GM12875 (cell line): Measurements from ENCODE around the gene UBE2F.

Experiments used
- H3K4me3 ChIP-seq: one replicate; pipeline ENCODE4 v1.5.1; 2011; ENCODE audit warnings: low read depth, low read length, control low read depth
- CTCF ChIP-seq: IDR thresholded peaks from 2 replicates; pipeline ENCODE4 v1.5.1; 2011; ENCODE audit warnings: low read depth, mild to moderate bottlenecking, control low read depth, inconsistent platforms, low read length, moderate library complexity, borderline replicate concordance; ENCODE audit not compliant: insufficient read depth

UBE2F gene

GRCh38 chr2:237923481-237924163 lies 43.2 kb upstream of the UBE2F start:
- peak; percentile 99 for TF ChIP-seq CTCF
- peak overlapping the region; percentile 36 for H3K4me3 ChIP-seq

GRCh38 chr2:237924164-237924534 lies 42.7 kb upstream of the UBE2F start:
- TF ChIP-seq CTCF = no peak
- H3K4me3 ChIP-seq = no peak overlapping the region

- no peak overlapping the region for H3K4me3 ChIP-seq
- TF ChIP-seq CTCF = no peak
Observed at GRCh38 chr2:237927135-237927534, 39.7 kb upstream of the UBE2F start.

GRCh38 chr2:237927986-237928385 lies 38.8 kb upstream of the UBE2F start:
- no peak for TF ChIP-seq CTCF
- no peak overlapping the region for H3K4me3 ChIP-seq

GRCh38 chr2:237929979-237930378 lies 36.8 kb upstream of the UBE2F start:
- TF ChIP-seq CTCF = no peak

GRCh38 chr2:237931205-237931721 lies 35.6 kb upstream of the UBE2F start:
- TF ChIP-seq CTCF = no peak
- H3K4me3 ChIP-seq = no peak overlapping the region

More at GRCh38 chr2:237929979-237930378, 36.8 kb upstream of the UBE2F start:
- no peak overlapping the region for H3K4me3 ChIP-seq

- H3K4me3 ChIP-seq = no peak overlapping the region
- TF ChIP-seq CTCF = no peak
Observed at GRCh38 chr2:237932731-237933131, 34.1 kb upstream of the UBE2F start.
